Mesodermal cell (in vitro differentiated cells): ENCODE measurements around the gene CD8B2.
A peak's percentile ranks its signal among the peaks of the same experiment; 100 is the strongest.
"Not testable (repeated sequence)": the region's sequence is repeated elsewhere in the genome, so short reads cannot be mapped to it uniquely, and the experiment has no call there.

Experiments
- H3K27ac ChIP-seq: 2 replicates; pipeline ENCODE4 v1.7.0; 2013; ENCODE audit warnings: mild to moderate bottlenecking, low read depth, low read length, moderate library complexity; ENCODE audit not compliant: severe bottlenecking
- H3K36me3 ChIP-seq: 2 replicates; pipeline ENCODE4 v1.7.1; 2013; ENCODE audit warnings: mild to moderate bottlenecking, low read length, moderate library complexity; ENCODE audit not compliant: control insufficient read depth, insufficient read depth
- H3K4me1 ChIP-seq: one replicate; pipeline ENCODE4 v1.7.1; 2013; ENCODE audit warnings: mild to moderate bottlenecking, low read length; ENCODE audit not compliant: insufficient read depth, control insufficient read depth, poor library complexity, severe bottlenecking
- H3K4me3 ChIP-seq: 2 replicates; pipeline ENCODE4 v1.7.0; 2013; ENCODE audit warnings: low read length, control low read depth, mild to moderate bottlenecking; ENCODE audit not compliant: insufficient read depth, poor library complexity, severe bottlenecking; ENCODE audit errors: extremely low read depth
- H3K9me3 ChIP-seq: 2 replicates; pipeline ENCODE4 v1.7.1; 2013; ENCODE audit warnings: mild to moderate bottlenecking, low read length, moderate library complexity; ENCODE audit not compliant: control insufficient read depth
- WGBS, 2 experiments: methylation state at CpG; one replicate each; pipeline ENCODE4 v1.1.5; 2013; ENCODE audit warnings: missing lambda C conversion rate in 2 of 2; ENCODE audit not compliant: insufficient coverage in 2 of 2; 5-methylcytosine and 5-hydroxymethylcytosine counted together

Gene CD8B2

GRCh38 chr2:106513391-106513790 is 26.2 kb downstream of the CD8B2 start:
- not testable (repeated sequence) for H3K4me3 ChIP-seq, H3K9me3 ChIP-seq, H3K4me1 ChIP-seq, H3K27ac ChIP-seq, H3K36me3 ChIP-seq
- WGBS, 2 experiments: 83% methylated on average over 1 of the region's 5 CpGs; no CpG with 5 or more reads in 1 of the 2 experiments

GRCh38 chr2:106514827-106515226 is 27.7 kb downstream of the CD8B2 start:
- not testable (repeated sequence) for H3K27ac ChIP-seq, H3K9me3 ChIP-seq, H3K4me1 ChIP-seq, H3K36me3 ChIP-seq, H3K4me3 ChIP-seq
- 78 to 79% methylated on average over 2 to 3 of the region's 3 CpGs for WGBS, 2 experiments

GRCh38 chr2:106516436-106516835 is 29.3 kb downstream of the CD8B2 start:
- no peaks in the 10 kb centered on the region for H3K9me3 ChIP-seq
- H3K4me1 ChIP-seq: no peaks in the 10 kb centered on the region
- no peak overlapping the region for H3K27ac ChIP-seq
- no peaks in the 10 kb centered on the region for H3K36me3 ChIP-seq
- H3K4me3 ChIP-seq: no peak overlapping the region
- WGBS, 2 experiments: 83 to 100% methylated on average over 1 to 3 of the region's 4 CpGs

GRCh38 chr2:106516864-106517263 is 29.7 kb downstream of the CD8B2 start:
- Histone ChIP-seq H3K27ac (no peak overlapping the region), H3K9me3 (no peaks in the 10 kb centered on the region), H3K4me1 (no peaks in the 10 kb centered on the region), H3K36me3 (no peaks in the 10 kb centered on the region), H3K4me3 (no peak overlapping the region)
- WGBS, 2 experiments: no CpG with 5 or more reads among the region's 1 CpG

GRCh38 chr2:106517329-106517728 is 30.2 kb downstream of the CD8B2 start:
- H3K4me1 ChIP-seq: no peaks in the 10 kb centered on the region
- H3K36me3 ChIP-seq: no peaks in the 10 kb centered on the region
- H3K9me3 ChIP-seq: no peaks in the 10 kb centered on the region
- H3K27ac ChIP-seq: no peak overlapping the region
- 90 to 94% methylated on average over 10 of the region's 11 CpGs for WGBS, 2 experiments
- H3K4me3 ChIP-seq: no peak overlapping the region

GRCh38 chr2:106519767-106520166 is 32.6 kb downstream of the CD8B2 start:
- H3K4me1 ChIP-seq: no peaks in the 10 kb centered on the region
- no peak overlapping the region for H3K4me3 ChIP-seq
- H3K36me3 ChIP-seq: no peaks in the 10 kb centered on the region
- H3K9me3 ChIP-seq: peaks cover 5% of the 10 kb centered on the region
- whole genome bisulfite sequencing, 2 experiments: 50 to 73% methylated on average over 2 to 4 of the region's 5 CpGs
- no peak overlapping the region for H3K27ac ChIP-seq

GRCh38 chr2:106521016-106521415 is 33.9 kb downstream of the CD8B2 start:
- no peak overlapping the region for H3K4me3 ChIP-seq
- H3K36me3 ChIP-seq: no peaks in the 10 kb centered on the region
- H3K9me3 ChIP-seq: peaks cover 5% of the 10 kb centered on the region
- no peak overlapping the region for H3K27ac ChIP-seq
- 78 to 83% methylated on average over 7 to 9 of the region's 9 CpGs for WGBS, 2 experiments
- H3K4me1 ChIP-seq: no peaks in the 10 kb centered on the region

GRCh38 chr2:106523976-106524665 is 37.0 kb downstream of the CD8B2 start:
- no peaks in the 10 kb centered on the region for H3K4me1 ChIP-seq
- H3K9me3 ChIP-seq: peaks cover 5% of the 10 kb centered on the region
- 87 to 93% methylated on average over 5 to 6 of the region's 6 CpGs for WGBS, 2 experiments
- H3K4me3 ChIP-seq: no peak overlapping the region
- no peak overlapping the region for H3K27ac ChIP-seq
- no peaks in the 10 kb centered on the region for H3K36me3 ChIP-seq

- Histone ChIP-seq H3K4me1 (no peaks in the 10 kb centered on the region), H3K9me3 (no peaks in the 10 kb centered on the region), H3K36me3 (no peaks in the 10 kb centered on the region), H3K4me3 (no peak overlapping the region), H3K27ac (no peak overlapping the region)
- WGBS, 2 experiments: 90 to 94% methylated on average over 2 of the region's 2 CpGs
These were observed 43.7 kb downstream of the CD8B2 start for GRCh38 chr2:106530866-106531265.

- Histone ChIP-seq H3K27ac (peak overlapping the region; percentile 45), H3K4me1 (no peaks in the 10 kb centered on the region), H3K4me3 (no peak overlapping the region), H3K9me3 (no peaks in the 10 kb centered on the region), H3K36me3 (no peaks in the 10 kb centered on the region)
- 74 to 79% methylated on average over 4 to 6 of the region's 7 CpGs for WGBS, 2 experiments
These were observed 44.6 kb downstream of the CD8B2 start for GRCh38 chr2:106531676-106532214.

GRCh38 chr2:106532236-106532635 is 45.1 kb downstream of the CD8B2 start:
- no peak overlapping the region for H3K27ac ChIP-seq
- H3K4me3 ChIP-seq: no peak overlapping the region
- no peaks in the 10 kb centered on the region for H3K4me1 ChIP-seq
- 93 to 96% methylated on average over 2 to 3 of the region's 3 CpGs for WGBS, 2 experiments
- H3K36me3 ChIP-seq: no peaks in the 10 kb centered on the region
- H3K9me3 ChIP-seq: no peaks in the 10 kb centered on the region
